GM19452 (cell line): ENCODE measurements around the gene COX7A1.
"Not testable (repeated sequence)": the region's sequence is repeated elsewhere in the genome, so short reads cannot be mapped to it uniquely, and the experiment has no call there.

Experiments
- ATAC-seq: cut with Tn5 transposase; IDR thresholded peaks from one replicate; pipeline ENCODE4 v1.9.1; 2021; ENCODE audit not compliant: unreplicated experiment

COX7A1 gene

DNA sequence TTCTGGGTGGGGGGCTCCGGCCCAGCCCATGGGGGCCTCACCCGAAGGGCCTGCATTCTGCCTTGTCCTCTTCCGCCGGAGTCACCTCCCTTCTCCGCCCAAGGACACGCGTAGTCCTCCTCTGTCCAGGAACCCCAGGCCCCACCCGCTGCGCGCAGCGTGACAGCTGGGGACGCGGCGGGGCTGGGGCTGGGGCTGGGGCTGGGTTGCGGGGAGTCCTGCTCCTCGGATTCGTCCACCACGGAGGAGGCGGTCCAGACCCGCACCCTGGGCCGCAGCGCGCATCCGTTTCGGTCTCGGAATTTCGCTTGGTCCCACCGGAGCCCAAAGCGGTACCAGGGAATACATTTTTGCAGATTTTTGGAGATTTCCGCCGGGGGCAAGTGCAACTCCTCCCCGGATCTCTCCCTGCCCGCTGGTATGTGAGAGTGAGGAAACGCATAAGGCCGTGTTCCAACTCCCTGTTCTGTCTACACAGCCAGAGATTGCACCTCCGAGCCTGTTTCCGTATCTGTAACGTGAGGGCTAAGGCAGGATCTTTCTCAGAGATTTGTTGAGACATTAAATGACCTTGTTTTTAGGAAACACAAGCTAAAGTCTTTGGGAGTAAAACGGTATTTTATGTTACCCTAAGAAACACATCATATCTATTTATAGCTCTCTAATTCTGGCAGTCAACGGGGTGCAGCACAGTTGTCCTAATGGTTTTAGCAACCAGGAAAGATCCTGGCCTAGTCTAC lies at the start of gene COX7A1:
Gene COX7A1, minus strand, starts transcription at position 96 of the 740 bp plus-strand sequence. Its CDS starts 40 bp downstream, at position 56.
- ATAC-seq: no peak

DNA sequence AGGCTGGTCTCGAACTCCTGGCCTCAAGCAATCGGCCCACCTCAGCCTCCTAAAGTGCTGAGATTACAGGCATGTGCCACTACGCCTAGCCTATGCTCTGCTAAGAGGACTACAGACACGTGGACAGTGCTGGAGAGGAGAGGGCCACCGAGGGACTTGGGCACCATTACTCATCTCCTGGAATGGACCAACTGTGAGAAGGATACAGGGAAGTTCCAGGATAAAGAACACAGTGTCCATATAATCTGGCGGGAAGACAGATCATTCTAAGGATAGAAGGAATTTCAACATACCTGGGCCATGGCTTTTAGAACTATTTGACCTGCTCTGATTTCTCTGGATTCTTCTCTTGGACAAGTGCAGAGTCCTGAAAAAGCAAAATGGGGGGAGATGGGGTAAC lies 49.4 kb upstream of the COX7A1 start:
- ATAC-seq: no peak

DNA sequence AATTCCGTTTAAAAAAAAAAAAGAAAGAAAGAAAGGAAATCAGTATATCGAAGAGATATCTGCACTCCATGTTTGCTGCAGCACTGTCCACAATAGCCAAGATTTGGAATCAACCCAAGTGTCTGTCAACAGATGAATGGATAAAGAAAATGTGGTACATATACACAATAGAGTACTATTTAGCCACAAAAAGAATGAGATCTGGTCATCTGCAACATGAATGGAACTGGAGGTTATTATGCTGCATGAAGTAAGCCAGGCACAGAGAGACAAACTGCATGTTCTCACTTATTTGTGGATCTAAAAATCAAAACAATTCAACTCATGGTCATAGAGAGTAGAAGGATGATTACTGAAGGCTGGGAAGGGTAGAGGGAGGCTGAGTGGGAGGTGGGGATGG lies 45.9 kb upstream of the COX7A1 start:
- ATAC-seq: no peak

DNA sequence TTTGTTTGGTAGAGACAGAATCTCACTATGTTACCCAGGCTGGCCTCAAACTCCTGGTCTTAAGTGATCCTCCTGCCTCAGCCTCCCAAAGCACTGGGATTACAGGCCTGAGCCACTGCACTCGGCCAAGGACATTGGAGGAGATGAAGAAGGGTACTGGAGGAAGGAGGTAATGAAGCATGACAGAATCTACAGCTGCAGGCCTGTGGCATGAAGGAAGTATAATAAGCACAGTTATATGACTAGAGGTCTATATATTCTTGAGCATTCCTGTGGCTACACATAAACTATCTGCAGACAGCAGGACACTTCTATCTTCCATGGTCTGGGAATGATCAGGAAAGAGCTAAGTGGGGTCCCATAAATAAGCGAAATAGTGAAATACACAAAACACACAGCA lies 44.0 kb upstream of the COX7A1 start:
- no peak for ATAC-seq

- not testable (repeated sequence) for ATAC-seq
These were observed 34.5 kb upstream of the COX7A1 start for GRCh38 chr19:36186722-36187121.

DNA sequence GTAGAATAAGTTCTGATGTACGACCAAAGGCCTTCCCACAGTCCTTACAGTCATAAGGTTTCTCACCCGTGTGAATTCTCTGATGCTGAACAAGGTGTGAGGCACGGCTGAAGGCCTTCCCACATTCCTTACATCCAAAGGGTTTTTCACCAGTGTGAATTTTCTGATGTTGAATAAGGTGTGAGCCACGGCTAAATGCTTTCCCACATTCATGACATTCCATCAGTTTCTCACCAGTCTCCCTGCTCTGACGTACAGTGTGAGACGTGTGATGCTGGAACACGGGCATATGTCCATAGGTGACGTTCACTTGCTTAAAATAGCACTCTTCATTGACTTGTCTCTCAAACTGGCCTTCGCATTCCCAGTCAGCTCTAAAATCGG lies 31.0 kb upstream of the COX7A1 start:
- ATAC-seq: no peak

GRCh38 chr19:36182612-36183244 lies 30.5 kb upstream of the COX7A1 start:
- ATAC-seq: no peak

DNA sequence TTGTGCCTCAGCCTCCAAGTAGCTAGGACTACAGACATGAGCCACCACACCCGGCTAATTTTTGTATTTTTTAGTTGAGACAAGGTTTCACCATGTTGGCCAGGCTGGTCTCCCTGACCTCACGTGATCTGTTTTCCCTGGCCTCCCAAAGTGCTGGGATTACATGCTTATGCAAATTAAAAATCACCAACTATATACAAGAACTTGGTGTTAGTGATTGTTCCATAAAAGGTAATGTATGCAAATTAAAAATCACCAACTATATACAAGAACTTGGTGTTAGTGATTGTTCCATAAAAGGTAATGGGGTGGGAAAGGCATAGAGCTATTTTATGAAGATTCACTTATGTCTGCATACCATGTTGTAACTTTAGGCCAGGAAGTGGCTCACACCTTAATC lies 26.8 kb upstream of the COX7A1 start:
- ATAC-seq: not testable (repeated sequence)

- not testable (repeated sequence) for ATAC-seq
These were observed 21.6 kb upstream of the COX7A1 start for GRCh38 chr19:36173846-36174245.

DNA sequence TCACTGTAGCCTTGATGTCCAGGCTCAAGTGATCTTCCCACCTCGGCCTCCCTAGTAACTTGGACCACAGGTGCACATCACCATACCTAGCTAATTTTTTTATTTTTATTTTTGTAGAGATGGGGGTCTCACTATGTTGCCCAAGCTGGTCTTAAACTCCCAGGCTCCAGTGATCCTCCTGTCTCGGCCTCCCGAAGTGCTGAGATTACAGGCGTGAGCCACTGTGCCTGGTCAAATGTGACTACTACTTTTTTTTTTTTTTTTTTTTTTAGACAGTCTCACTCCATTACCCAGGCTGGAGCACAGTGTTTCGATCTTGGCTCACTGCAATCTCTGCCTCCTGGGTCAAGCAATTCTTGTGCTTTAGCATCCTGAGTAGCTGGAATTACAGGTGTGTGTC lies 20.6 kb upstream of the COX7A1 start:
- ATAC-seq: no peak

- no peak for ATAC-seq
These were observed 17.0 kb upstream of the COX7A1 start for GRCh38 chr19:36169084-36169760.

GRCh38 chr19:36163813-36164212 lies 11.6 kb upstream of the COX7A1 start:
- ATAC-seq: no peak

DNA sequence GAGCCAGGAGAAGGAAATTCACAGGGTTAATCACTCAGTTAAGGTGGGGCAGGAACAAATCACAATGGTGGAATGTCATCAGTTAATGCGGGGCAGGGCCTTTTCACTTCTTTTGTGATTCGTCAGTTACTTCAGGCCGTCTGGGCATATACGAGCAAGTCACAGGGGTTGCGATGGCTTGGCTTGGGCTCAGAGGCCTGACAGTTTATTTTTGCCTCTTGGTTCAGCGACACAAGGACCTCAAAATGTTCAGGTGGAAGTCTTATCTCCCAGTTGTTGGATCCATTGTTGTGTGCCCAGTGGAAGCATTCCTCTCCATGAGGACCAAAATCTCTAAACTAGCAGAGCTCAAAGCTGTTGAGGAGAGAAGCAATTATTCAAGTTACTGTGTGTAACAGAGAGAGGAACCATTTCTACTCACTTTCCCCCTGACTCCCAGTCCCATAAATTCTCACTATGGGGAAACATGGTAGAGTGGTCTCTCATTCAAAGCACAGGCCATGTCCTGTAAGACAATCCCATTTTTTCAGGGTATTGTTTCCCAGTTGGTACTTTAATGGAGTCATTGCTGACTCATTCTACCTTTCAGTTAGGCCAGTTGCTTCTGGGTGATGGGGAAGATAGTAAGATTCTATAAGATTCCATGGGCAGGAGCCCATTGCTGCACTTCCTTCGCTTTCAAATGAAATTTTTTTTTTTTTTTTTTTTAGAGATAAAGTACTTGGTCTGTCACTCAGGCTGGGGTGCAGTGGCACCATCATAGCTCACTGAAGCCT lies 8.8 kb upstream of the COX7A1 start:
- ATAC-seq: no peak

GRCh38 chr19:36153126-36153525 lies 879 bp upstream of the COX7A1 start:
- ATAC-seq: no peak

- ATAC-seq: no peak
These were observed 262 bp downstream of the COX7A1 start for GRCh38 chr19:36152019-36152351.

DNA sequence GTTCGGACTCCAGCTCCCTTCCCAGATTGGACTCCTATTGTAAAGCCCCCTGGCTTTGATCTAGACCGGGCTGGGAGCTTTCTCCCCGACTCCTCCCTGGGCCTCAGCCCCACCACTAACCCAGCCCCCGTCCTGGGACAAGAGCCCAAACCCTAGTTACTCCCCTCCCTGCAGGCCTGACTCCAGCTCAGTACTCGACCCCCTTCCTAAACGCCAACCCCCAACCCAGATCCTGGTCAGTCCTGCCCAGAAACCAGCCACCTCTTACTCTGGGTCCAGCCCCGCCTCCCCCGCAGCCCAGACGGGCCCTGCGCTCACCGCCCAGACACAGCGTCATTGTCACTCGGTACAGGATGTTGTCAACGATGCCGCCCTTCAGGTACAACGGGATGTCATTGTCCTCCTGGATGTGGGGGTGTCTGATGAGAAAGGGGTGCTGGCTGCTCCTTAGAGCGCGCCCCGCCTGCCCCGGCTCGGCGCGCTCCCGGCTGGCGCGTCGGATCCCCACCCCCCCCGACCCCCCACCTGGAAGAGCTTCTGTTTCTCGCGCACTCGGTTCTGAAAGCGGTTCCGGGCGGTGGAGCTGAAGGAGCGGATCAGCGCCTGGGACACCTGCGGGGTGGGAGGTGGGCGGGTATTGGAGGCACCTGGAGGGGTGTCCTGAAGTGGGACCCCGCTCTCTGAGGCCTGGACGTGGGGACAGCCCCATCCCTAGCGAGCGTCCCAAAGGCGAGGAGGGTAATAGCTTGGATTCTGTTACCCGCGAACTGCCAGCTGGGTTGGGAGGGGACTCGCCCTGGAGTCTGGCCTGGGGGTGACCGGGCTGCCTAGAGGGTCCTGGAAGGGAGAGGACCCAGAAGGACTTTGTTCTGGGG lies 866 bp downstream of the COX7A1 start:
- no peak for ATAC-seq

DNA sequence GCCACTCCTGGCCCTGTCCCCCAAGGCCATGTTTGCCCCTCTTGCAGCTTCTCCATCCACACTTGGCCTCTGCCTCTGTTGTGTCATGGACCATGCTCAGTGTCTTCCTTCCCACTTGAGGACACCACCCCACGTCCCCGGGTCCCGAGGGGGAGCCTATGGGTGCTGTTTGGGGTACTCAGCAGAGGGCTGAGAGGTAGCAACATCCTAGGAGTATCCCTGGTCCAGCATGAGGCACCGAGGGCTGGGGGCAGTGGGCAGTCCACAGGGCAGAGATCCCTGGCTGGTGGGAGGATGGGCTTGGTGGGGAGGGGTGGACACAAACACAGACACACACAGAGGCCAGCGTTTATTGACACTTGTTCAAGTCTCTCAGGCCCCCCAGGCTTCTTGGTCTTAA lies 1.7 kb downstream of the COX7A1 start:
- ATAC-seq: no peak

DNA sequence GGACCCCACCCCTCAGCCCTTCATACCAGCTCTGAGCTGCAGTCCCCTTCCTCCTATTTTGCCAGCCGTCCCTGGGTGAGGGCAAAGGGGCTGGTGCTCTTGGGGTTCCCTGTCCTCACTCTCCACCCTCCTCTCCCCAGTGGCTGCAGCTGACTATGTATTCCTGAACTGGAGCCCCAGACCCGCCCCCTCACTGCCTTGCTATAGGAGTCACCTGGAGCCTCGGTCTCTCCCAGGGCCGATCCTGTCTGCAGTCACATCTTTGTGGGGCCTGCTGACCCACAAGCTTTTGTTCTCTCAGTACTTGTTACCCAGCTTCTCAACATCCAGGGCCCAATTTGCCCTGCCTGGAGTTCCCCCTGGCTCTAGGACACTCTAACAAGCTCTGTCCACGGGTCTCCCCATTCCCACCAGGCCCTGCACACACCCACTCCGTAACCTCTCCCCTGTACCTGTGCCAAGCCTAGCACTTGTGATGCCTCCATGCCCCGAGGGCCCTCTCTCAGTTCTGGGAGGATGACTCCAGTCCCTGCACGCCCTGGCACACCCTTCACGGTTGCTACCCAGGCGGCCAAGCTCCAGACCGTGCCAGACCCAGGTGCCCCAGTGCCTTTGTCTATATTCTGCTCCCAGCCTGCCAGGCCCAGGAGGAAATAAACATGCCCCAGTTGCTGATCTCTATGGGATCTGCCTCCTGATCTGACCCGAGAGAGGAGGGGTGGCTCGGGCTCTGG lies 2.4 kb downstream of the COX7A1 start:
- ATAC-seq: no peak

DNA sequence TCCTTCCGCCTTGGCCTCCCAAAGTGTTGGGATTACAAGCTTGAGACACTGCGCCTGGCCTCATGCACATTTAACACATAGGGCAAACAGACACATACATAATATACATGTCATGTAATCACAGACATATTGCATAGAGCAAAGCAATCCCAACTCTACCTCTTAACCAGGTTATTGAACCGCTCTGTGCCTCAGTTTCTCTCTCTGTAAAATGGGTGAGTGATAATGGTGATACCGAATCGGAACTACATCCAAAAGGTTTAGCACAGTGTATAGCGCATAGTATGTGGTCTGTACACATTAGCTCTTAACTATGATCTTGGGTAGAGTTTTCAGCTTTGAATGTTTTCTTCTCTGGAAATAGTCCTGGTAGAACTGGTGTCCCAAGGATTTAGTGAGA lies 7.6 kb downstream of the COX7A1 start:
- no peak for ATAC-seq

GRCh38 chr19:36142496-36142895 lies 9.8 kb downstream of the COX7A1 start:
- no peak for ATAC-seq
